AG04450 (cell line): ENCODE data around the gene TMEM100. TPM values are rescaled to one million over a fixed set of nuclear protein-coding genes. Genes with fewer than 3 reads are reported as not detected.

Experiments used
- CTCF ChIA-PET: fragments of 300-600, 350-600 bp; formaldehyde crosslinking; extraction: SDS; loops from one replicate; lab custom pipeline; 2022; ENCODE audit warnings: antibody characterized with exemption, inconsistent platforms; lab: Charles Lee
- POLR2A ChIA-PET: fragments of 350-600 bp; formaldehyde crosslinking; extraction: SDS; loops from one replicate; lab custom pipeline; 2021; ENCODE audit warnings: antibody characterized with exemption, inconsistent platforms; lab: Yijun Ruan, JAX
- DNase-seq: peaks from one replicate; pipeline ENCODE4 v3.0.0-alpha.2; 2011; ENCODE audit warnings: low read depth, low spot score
- H3K27ac ChIP-seq: one replicate; pipeline ENCODE4 v1.5.1; 2012; ENCODE audit warnings: low read depth, low read length, control low read depth
- H3K27me3 ChIP-seq: one replicate; pipeline ENCODE4 v1.6.0; 2012; ENCODE audit warnings: low read length; ENCODE audit not compliant: control insufficient read depth, insufficient read depth
- H3K4me3 ChIP-seq: 2 replicates; pipeline ENCODE4 v1.5.1; 2011; ENCODE audit warnings: mild to moderate bottlenecking, low read depth, low read length, control low read depth
- H3K9me3 ChIP-seq: 2 replicates; pipeline ENCODE4 v1.5.1; 2012; ENCODE audit warnings: low read length; ENCODE audit not compliant: control insufficient read depth, insufficient read depth
- polyA plus RNA-seq: library from polyadenylated mRNA; depleted of rRNA; stranded (reverse); fragments of >200 nt; gene quantifications from 2 replicates; pipeline ENCODE4 v1.2.3, GENCODE V29; 2011
- TF ChIP-seq, protein P1 (sequence below): IDR thresholded peaks from 2 replicates; pipeline ENCODE4 v1.5.1; 2011; ENCODE audit warnings: low read depth, low read length, control low read depth, inconsistent platforms

TMEM100 gene
- polyA plus RNA-seq, 1 experiment: 0.63 TPM

DNA sequence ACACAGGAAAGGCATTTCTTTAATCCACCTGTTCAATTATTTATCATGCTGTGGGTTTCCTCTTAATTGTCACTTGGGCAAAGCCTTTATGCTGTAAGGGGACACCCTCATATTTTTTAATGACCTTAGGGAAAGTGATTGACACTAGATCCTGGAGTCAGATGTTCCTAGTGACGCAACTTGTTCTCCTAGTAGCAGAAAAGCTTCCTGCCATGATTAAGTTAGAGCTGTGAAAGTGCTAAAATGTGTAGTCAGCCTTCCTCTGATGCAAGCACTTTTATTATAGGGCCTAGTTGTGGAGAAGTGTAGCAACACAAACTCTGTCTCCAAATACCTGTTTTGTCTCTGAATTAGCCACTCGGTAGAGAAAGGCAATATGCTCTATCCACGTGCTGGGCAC, 12.3 kb downstream of the TMEM100 start:
- no peak for DNase-seq
- POLR2A ChIA-PET: no interaction called here
- CTCF ChIA-PET: interaction anchor here (1.0 to 4.7 kb wide), 3 partner anchors 10 to 184 kb away, joined by 4 to 55 read pairs (median 4); partner anchors contain the start of gene TMEM100
- Histone ChIP-seq H3K9me3 (no peaks in the 10 kb centered on the region), H3K27me3 (no peaks in the 10 kb centered on the region), H3K27ac (no peak overlapping the region), H3K4me3 (no peak overlapping the region)
- TF ChIP-seq, protein P1, sequence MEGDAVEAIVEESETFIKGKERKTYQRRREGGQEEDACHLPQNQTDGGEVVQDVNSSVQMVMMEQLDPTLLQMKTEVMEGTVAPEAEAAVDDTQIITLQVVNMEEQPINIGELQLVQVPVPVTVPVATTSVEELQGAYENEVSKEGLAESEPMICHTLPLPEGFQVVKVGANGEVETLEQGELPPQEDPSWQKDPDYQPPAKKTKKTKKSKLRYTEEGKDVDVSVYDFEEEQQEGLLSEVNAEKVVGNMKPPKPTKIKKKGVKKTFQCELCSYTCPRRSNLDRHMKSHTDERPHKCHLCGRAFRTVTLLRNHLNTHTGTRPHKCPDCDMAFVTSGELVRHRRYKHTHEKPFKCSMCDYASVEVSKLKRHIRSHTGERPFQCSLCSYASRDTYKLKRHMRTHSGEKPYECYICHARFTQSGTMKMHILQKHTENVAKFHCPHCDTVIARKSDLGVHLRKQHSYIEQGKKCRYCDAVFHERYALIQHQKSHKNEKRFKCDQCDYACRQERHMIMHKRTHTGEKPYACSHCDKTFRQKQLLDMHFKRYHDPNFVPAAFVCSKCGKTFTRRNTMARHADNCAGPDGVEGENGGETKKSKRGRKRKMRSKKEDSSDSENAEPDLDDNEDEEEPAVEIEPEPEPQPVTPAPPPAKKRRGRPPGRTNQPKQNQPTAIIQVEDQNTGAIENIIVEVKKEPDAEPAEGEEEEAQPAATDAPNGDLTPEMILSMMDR: no peak

DNA sequence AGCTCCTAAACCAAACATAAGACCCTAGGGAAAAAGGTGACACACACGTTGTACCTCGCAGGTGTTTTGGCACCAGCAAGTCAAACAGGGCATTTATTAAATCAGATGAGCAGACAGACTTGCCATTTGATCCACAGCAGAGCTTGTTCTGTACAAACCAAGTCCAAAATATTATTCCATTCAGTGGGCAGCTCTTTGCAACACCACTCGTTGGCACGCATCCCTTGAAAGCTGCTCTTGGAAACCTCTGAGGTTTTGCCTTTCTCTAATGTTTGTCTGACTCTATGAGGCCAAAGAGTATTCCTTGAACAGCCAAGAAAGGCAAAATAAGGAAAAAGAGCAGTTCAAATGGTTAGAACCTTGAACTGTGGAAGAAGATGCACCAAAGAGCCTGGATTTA, 12.7 kb downstream of the TMEM100 start:
- CTCF ChIA-PET: interaction anchor here (1.0 to 4.7 kb wide), 3 partner anchors 10 to 184 kb away, joined by 4 to 55 read pairs (median 4); partner anchors contain the start of gene TMEM100
- Histone ChIP-seq H3K4me3 (no peak overlapping the region), H3K27me3 (no peaks in the 10 kb centered on the region), H3K9me3 (no peaks in the 10 kb centered on the region), H3K27ac (no peak overlapping the region)
- TF ChIP-seq, protein P1: no peak
- POLR2A ChIA-PET: no interaction called here
- DNase-seq: no peak

DNA sequence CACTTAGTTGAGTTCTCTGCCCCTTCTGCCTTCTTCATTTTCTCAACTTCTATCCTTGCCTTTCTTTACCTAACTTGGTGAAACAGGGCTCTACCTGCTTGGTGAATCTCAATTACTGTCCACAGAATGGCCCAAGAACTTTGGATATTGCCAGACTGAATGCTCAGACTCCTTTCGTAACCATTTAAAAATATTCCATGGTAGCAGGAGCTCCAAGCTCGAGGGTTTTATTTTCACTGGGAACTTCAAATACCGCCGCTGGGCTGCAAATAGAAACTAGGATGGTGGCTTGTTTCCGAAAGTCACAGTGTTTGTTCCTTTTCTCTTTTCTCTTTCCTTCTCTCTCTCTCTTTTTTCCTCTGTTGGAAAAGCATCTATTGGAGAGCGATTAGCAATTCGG, 13.2 kb downstream of the TMEM100 start:
- Histone ChIP-seq H3K27me3 (no peaks in the 10 kb centered on the region), H3K27ac (no peak overlapping the region), H3K9me3 (no peaks in the 10 kb centered on the region), H3K4me3 (no peak overlapping the region)
- TF ChIP-seq, protein P1: no peak
- ChIA-PET CTCF (interaction anchor here (1.0 to 4.7 kb wide), 3 partner anchors 11 to 183 kb away, joined by 4 to 55 read pairs (median 4); partner anchors contain the start of gene TMEM100), POLR2A (no interaction called here)
- no peak for DNase-seq

DNA sequence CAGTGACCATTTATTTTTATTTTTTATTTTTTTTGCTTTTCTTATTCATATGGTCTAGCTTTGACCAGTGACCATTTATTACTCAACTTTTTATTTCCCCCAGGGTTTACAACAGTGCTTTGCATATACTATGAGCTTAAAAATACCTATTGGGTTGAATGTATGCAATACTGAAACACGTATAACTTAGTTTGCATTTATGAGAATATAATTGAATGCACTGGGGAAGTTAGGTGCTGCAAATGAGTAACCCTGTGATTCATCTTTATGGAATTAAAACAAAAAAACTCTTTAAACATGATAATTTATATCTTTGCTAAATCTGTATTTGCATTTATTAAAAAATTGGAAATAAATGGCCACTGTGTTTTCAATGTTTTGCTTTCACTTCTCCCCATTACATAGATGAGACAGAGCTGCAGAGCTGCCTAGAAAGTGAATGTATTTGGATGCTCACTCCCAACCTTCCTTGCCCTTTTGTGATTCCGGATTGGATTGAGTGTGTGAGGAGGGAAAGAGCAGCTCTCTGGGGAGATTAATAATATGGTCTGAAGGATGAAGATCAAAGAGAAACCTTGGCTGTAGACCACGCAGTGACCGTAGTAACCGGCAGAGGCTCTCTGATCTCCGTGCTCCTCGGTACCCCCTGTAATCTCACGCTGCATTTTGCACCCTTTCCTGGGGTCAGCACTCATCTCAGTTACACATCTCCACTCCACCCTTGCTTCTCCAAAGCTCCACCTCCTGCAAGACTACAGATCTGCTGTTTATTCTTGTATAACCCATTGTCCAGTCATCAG, 14.3 kb downstream of the TMEM100 start:
- Histone ChIP-seq H3K27ac (no peak overlapping the region), H3K4me3 (peak overlapping the region; percentile 14), H3K9me3 (no peaks in the 10 kb centered on the region), H3K27me3 (no peaks in the 10 kb centered on the region)
- ChIA-PET POLR2A (no interaction called here), CTCF (interaction anchor here (0.6 to 4.7 kb wide), 4 partner anchors 12 to 182 kb away, joined by 5 to 55 read pairs (median 14); partner anchors contain the start of gene TMEM100)
- DNase-seq: no peak
- TF ChIP-seq, protein P1: no peak
